ENCODE results near the gene NCAPD3.

DNA sequence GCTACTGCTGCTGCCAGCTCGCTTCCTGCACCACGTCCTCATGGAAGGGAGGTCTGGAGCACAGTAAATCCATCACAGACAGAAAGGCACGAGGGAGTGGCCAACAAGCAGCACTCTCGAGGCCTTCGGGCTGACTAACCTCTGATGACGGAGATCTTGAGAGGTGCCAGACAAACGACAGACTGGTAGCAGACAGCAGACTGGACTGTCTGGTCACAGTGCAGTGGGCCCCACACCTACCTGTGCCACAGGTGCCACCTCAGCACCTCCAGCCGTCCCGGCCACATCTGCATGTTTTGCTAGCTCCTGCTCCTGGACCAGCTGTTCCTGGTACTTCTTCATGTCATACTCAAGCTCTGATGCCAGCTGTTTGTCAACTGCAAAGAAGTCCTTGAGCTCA is 64.1 kb downstream of the NCAPD3 start:
- TF ChIP-seq, protein P1, sequence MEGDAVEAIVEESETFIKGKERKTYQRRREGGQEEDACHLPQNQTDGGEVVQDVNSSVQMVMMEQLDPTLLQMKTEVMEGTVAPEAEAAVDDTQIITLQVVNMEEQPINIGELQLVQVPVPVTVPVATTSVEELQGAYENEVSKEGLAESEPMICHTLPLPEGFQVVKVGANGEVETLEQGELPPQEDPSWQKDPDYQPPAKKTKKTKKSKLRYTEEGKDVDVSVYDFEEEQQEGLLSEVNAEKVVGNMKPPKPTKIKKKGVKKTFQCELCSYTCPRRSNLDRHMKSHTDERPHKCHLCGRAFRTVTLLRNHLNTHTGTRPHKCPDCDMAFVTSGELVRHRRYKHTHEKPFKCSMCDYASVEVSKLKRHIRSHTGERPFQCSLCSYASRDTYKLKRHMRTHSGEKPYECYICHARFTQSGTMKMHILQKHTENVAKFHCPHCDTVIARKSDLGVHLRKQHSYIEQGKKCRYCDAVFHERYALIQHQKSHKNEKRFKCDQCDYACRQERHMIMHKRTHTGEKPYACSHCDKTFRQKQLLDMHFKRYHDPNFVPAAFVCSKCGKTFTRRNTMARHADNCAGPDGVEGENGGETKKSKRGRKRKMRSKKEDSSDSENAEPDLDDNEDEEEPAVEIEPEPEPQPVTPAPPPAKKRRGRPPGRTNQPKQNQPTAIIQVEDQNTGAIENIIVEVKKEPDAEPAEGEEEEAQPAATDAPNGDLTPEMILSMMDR (IDR thresholded peaks at IDR 0.05), result no peak
- TF ChIP-seq POLR2A (IDR thresholded peaks at IDR 0.05), result no peak

Measured in ovary (tissue), 3 donors.